PC-3 (cell line): ENCODE data around the gene EIPR1. TPM values are rescaled to one million over a fixed set of nuclear protein-coding genes. Genes with fewer than 3 reads are reported as not detected.

ENCODE experiments used
- ATAC-seq: fragments of 200-7000 bp; cut with Tn5 transposase; 2 replicates; pipeline ENCODE4 v1.9.1; 2020; ENCODE audit warnings: mild to moderate bottlenecking, moderate library complexity
- BruUV-seq: library from RNA; stranded (reverse); fragments of 400-500 nt; replicated peaks from 2 replicates; lab custom pipeline; 2021; lab: Mats Ljungman, UMichigan
- CTCF ChIA-PET: fragments of 300-600 bp; sonication (Branson Sonifier 250); formaldehyde crosslinking; loops from one replicate; lab custom pipeline; 2022; ENCODE audit warnings: antibody characterized with exemption; lab: Charles Lee
- POLR2A ChIA-PET: fragments of 300-600 bp; sonication (Branson Sonifier 250); formaldehyde crosslinking; loops from one replicate; lab custom pipeline; 2022; ENCODE audit warnings: antibody characterized with exemption; ENCODE audit not compliant: unreplicated experiment; lab: Charles Lee
- DNase-seq: peaks from one replicate; pipeline ENCODE4 v3.0.0-alpha.2; 2015
- H2AFZ ChIP-seq: fragments of 300-600 bp; sonication (generic); 2 replicates; pipeline ENCODE4 v1.6.0; 2016; ENCODE audit warnings: antibody characterized with exemption, low read length
- H3F3A ChIP-seq: fragments of 300-600 bp; sonication (generic); one replicate; pipeline ENCODE4 v1.6.0; 2017; ENCODE audit warnings: antibody characterized with exemption, low read length, control low read depth, mild to moderate bottlenecking; ENCODE audit not compliant: unreplicated experiment
- H3K27ac ChIP-seq: fragments of 300-600 bp; sonication (generic); 2 replicates; pipeline ENCODE4 v1.5.1; 2016; ENCODE audit warnings: mild to moderate bottlenecking, low read length
- H3K27me3 ChIP-seq: fragments of 300-600 bp; sonication (generic); 2 replicates; pipeline ENCODE4 v1.6.1; 2016; ENCODE audit warnings: low read length, mixed read lengths
- H3K36me3 ChIP-seq: fragments of 300-600 bp; sonication (generic); 2 replicates; pipeline ENCODE4 v1.6.1; 2016; ENCODE audit warnings: low read depth, mixed run types, low read length, mixed read lengths
- H3K4me1 ChIP-seq: fragments of 300-600 bp; sonication (generic); 2 replicates; pipeline ENCODE4 v1.5.1; 2016; ENCODE audit warnings: low read length; ENCODE audit not compliant: insufficient read depth
- H3K4me2 ChIP-seq: fragments of 300-600 bp; sonication (generic); 2 replicates; pipeline ENCODE4 v1.6.0; 2016; ENCODE audit warnings: low read length
- H3K4me3 ChIP-seq: fragments of 300-600 bp; sonication (generic); 2 replicates; pipeline ENCODE4 v1.5.1; 2016; ENCODE audit warnings: mild to moderate bottlenecking, low read length, mixed read lengths
- H3K79me2 ChIP-seq: fragments of 300-600 bp; sonication (generic); 2 replicates; pipeline ENCODE4 v1.6.1; 2017; ENCODE audit warnings: low read length, mixed read lengths
- H3K9ac ChIP-seq: fragments of 300-600 bp; sonication (generic); 2 replicates; pipeline ENCODE4 v1.6.0; 2016; ENCODE audit warnings: mild to moderate bottlenecking, low read length
- H3K9me2 ChIP-seq: fragments of 300-600 bp; sonication (generic); replicated peaks from 2 replicates; pipeline ENCODE4 v1.6.1; 2016; ENCODE audit warnings: mixed run types, low read length, mixed read lengths
- H3K9me3 ChIP-seq: fragments of 300-600 bp; sonication (generic); 2 replicates; pipeline ENCODE4 v1.6.1; 2016; ENCODE audit warnings: low read length, mixed read lengths
- H4K20me1 ChIP-seq: fragments of 300-600 bp; sonication (generic); 2 replicates; pipeline ENCODE4 v1.6.1; 2016; ENCODE audit warnings: low read length, mixed read lengths
- CTCF ChIP-seq: fragments of 300-600 bp; sonication (generic); conservative IDR thresholded peaks from 2 replicates; pipeline ENCODE4 v1.5.1; 2017; ENCODE audit warnings: antibody characterized with exemption, low read depth, mild to moderate bottlenecking, low read length
- EZH2 ChIP-seq: fragments of 300-600 bp; sonication (generic); IDR thresholded peaks from one replicate; pipeline ENCODE4 v1.6.1; 2017; ENCODE audit warnings: antibody characterized with exemption, mild to moderate bottlenecking, low read length; ENCODE audit not compliant: unreplicated experiment
- EZH2phosphoT487 ChIP-seq: fragments of 300-600 bp; sonication (generic); IDR thresholded peaks from 2 replicates; pipeline ENCODE4 v1.6.1; 2018; ENCODE audit warnings: mild to moderate bottlenecking, antibody characterized with exemption, low read length, borderline replicate concordance
- intact Hi-C: fragments of 100-400 bp; cut with micrococcal nuclease; formaldehyde crosslinking; loops from 2 replicates; pipeline ENCODE4 v1.9.0; 2023
- total RNA-seq: library from RNA; depleted of rRNA; stranded (reverse); fragments of >200 nt; gene quantifications from 2 replicates; pipeline ENCODE4 v1.2.3, GENCODE V29; 2014

The EIPR1 gene
- total RNA-seq, 1 experiment from 2014 or later: 90.1 TPM

- H3K27ac ChIP-seq: no peak overlapping the region
- H3K27me3 ChIP-seq: no peaks in the 10 kb centered on the region
- H3K79me2 ChIP-seq: 0 out of 2 replicates have a peak, but pooled peaks cover 10% of the 10 kb centered on the region
- ChIA-PET CTCF (no interaction called here), POLR2A (no interaction called here)
- no peaks in the 10 kb centered on the region for H3K9me2 ChIP-seq
- H3K4me2 ChIP-seq: no peak overlapping the region
- peaks cover 1% of the 10 kb centered on the region; the same call in 1 of the 2 replicates for H3K4me1 ChIP-seq
- no peaks in the 10 kb centered on the region for H3K9me3 ChIP-seq
- H3K9ac ChIP-seq: no peak overlapping the region
- H2AFZ ChIP-seq: no peak overlapping the region
- DNase-seq: no peak
- H3F3A ChIP-seq: no peaks in the 10 kb centered on the region
- intact Hi-C loops: no loop called here
- no TSS peak for BruUV-seq
- H3K36me3 ChIP-seq: peaks cover 5% of the 10 kb centered on the region; the same call in 1 of the 2 replicates
- no peak for ATAC-seq
- H3K4me3 ChIP-seq: no peak overlapping the region
- peaks cover 3% of the 10 kb centered on the region; the same call in 1 of the 2 replicates for H4K20me1 ChIP-seq
- no peak for TF ChIP-seq CTCF
- no peak for TF ChIP-seq EZH2phosphoT487
- no peak for TF ChIP-seq EZH2
Measured at GRCh38 chr2:3298191-3298590, 79.4 kb downstream of the EIPR1 start.

- H3K4me1 ChIP-seq: no peaks in the 10 kb centered on the region
- ChIA-PET CTCF (no interaction called here), POLR2A (no interaction called here)
- no peaks in the 10 kb centered on the region for H3K9me2 ChIP-seq
- no peaks in the 10 kb centered on the region for H3K27me3 ChIP-seq
- no peak for DNase-seq
- intact Hi-C loops: no loop called here
- no TSS peak for BruUV-seq
- H3K36me3 ChIP-seq: peaks cover 5% of the 10 kb centered on the region; the same call in 1 of the 2 replicates
- no peak overlapping the region for H3K9ac ChIP-seq
- H4K20me1 ChIP-seq: peaks cover 3% of the 10 kb centered on the region; the same call in 1 of the 2 replicates
- H3F3A ChIP-seq: no peaks in the 10 kb centered on the region
- no peak for ATAC-seq
- H3K9me3 ChIP-seq: no peaks in the 10 kb centered on the region
- TF ChIP-seq EZH2 (no peak), EZH2phosphoT487 (no peak), CTCF (no peak)
- H3K4me3 ChIP-seq: no peak overlapping the region
- 0 out of 2 replicates have a peak, but pooled peaks cover 5% of the 10 kb centered on the region for H3K79me2 ChIP-seq
- no peak overlapping the region for H3K4me2 ChIP-seq
- no peak overlapping the region for H2AFZ ChIP-seq
- no peak overlapping the region for H3K27ac ChIP-seq
Measured at GRCh38 chr2:3297523-3297922, 80.1 kb downstream of the EIPR1 start.

GRCh38 chr2:3296182-3296972 lies 81.2 kb downstream of the EIPR1 start:
- intact Hi-C loops: no loop called here
- Histone ChIP-seq H3K79me2 (0 out of 2 replicates have a peak, but pooled peaks cover 8% of the 10 kb centered on the region), H3K27me3 (no peaks in the 10 kb centered on the region), H3K36me3 (no peaks in the 10 kb centered on the region; the same call in 1 of the 2 replicates), H4K20me1 (peaks cover 3% of the 10 kb centered on the region; the same call in 1 of the 2 replicates), H3K4me1 (no peaks in the 10 kb centered on the region), H3K9me3 (no peaks in the 10 kb centered on the region), H2AFZ (no peak overlapping the region), H3K4me3 (no peak overlapping the region), H3K9ac (no peak overlapping the region), H3F3A (no peaks in the 10 kb centered on the region), H3K27ac (no peak overlapping the region), H3K9me2 (no peaks in the 10 kb centered on the region), H3K4me2 (no peak overlapping the region)
- POLR2A ChIA-PET: no interaction called here
- ATAC-seq (no peak), DNase-seq (no peak)
- TF ChIP-seq EZH2 (no peak), CTCF (no peak), EZH2phosphoT487 (no peak)
- CTCF ChIA-PET: no interaction called here
- no TSS peak for BruUV-seq
